ENCODE measurements around the gene OR52D1. TPM values are rescaled to one million over a fixed set of nuclear protein-coding genes. Genes with fewer than 3 reads are reported as not detected.

Gene OR52D1
- total RNA-seq, 3 donors from 2014 or later = not detected

DNA sequence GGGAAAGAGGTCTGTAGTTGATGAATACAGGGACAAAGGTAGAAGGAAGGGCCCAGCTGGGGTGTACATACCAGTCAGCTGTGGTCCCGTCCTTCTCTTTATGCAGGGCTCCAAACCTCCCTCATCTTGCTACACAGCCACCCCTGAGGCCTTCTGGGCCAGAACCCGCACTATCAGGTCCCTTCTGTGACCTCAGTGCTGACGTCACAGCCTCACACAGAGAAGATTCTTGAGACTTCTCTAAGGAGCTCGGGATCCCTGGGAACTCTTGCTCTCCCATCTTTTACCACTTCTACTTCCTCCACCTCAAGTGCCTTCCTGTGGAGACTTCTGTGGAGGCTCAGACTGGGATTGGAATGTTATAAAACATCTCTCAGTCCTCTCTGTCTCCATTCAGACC lies 21.3 kb downstream of the OR52D1 start, which contains the start of gene UBQLN3:
Gene UBQLN3, minus strand, starts transcription at position 155 of the 400 bp plus-strand sequence. CDS start 399 bp downstream, outside the sequence.
- intact Hi-C loops (cut with DNase I; ENCODE audit: low total_unique reads) = no loop called here
- no peak for TF ChIP-seq POLR2AphosphoS5 (IDR thresholded peaks at IDR 0.05)
- TF ChIP-seq POLR2A (IDR thresholded peaks at IDR 0.05) = no peak
- no peak for TF ChIP-seq CTCF (IDR thresholded peaks at IDR 0.05)
- Histone ChIP-seq H3K4me1 (no peaks in the 10 kb centered on the region), H3K27me3 (no peaks in the 10 kb centered on the region), H3K27ac (no peak within 1 kb of the TSS), H3K4me3 (no peak within 1 kb of the TSS), H3K9me3 (no peaks in the 10 kb centered on the region), H3K36me3 (no peaks in the 10 kb centered on the region)
- DNase-seq (ENCODE audit: low spot score in 2 of 2) = no peak

DNA sequence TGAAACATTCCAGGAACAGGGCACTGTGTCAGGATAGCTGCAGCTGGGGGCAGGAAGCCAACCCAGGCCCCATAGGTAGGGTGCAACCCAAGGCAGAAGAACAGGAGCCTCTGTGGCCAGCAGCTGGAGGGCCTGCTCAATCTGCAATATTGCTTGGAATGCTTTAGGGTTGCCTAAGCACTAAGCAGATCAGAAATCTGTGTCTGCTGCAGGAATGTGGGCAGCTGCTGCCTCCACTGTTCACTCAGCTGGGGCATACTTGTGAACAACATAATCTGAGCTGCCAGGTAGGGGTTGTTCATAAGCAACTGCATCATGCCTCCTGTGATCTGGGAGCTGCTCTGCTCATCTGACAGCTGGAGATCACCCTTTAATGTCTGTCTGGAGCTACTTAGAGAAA lies 26.4 kb downstream of the OR52D1 start:
- intact Hi-C loops (cut with DNase I; ENCODE audit: low total_unique reads) = no loop called here
- DNase-seq (ENCODE audit: low spot score in 2 of 2) = no peak
- H3K4me3 ChIP-seq = no peak overlapping the region
- no peaks in the 10 kb centered on the region for H3K9me3 ChIP-seq
- no peaks in the 10 kb centered on the region for H3K27me3 ChIP-seq
- H3K4me1 ChIP-seq = no peaks in the 10 kb centered on the region
- no peak for TF ChIP-seq POLR2AphosphoS5 (IDR thresholded peaks at IDR 0.05)
- no peak for TF ChIP-seq POLR2A (IDR thresholded peaks at IDR 0.05)
- TF ChIP-seq CTCF (IDR thresholded peaks at IDR 0.05) = no peak
- no peak overlapping the region for H3K27ac ChIP-seq
- H3K36me3 ChIP-seq = no peaks in the 10 kb centered on the region

DNA sequence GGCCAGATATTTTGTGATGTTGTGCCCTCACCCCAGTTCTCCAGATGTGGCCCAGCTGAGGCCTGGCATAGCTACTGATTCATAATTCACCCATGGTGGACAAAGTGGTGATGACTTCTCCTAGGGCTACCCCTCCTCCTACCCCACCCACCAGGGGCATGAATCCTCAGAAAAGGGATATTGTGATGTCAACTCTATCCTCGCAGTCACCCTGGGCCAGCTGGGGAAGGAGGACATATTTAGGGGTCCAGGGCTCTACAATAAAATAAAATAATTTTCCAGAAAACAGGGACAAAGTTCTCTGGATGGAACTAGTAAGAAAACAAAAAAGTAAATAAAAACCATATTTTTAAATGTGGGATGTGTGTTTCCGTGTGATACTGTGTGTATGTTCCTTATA lies 28.1 kb downstream of the OR52D1 start, which contains the start of gene UBQLNL:
Gene UBQLNL, minus strand, starts transcription at position 101 of the 400 bp plus-strand sequence. CDS start 258 bp downstream, outside the sequence.
- TF ChIP-seq POLR2A (IDR thresholded peaks at IDR 0.05) (no peak), CTCF (IDR thresholded peaks at IDR 0.05) (no peak), POLR2AphosphoS5 (IDR thresholded peaks at IDR 0.05) (no peak)
- no peaks in the 10 kb centered on the region for H3K4me1 ChIP-seq
- intact Hi-C loops (cut with DNase I; ENCODE audit: low total_unique reads) = no loop called here

GRCh38 chr11:5521540-5521939 lies 33.1 kb downstream of the OR52D1 start:
- no peaks in the 10 kb centered on the region for H3K4me1 ChIP-seq
- intact Hi-C loops (cut with DNase I; ENCODE audit: low total_unique reads) = no loop called here
- H3K9me3 ChIP-seq = no peaks in the 10 kb centered on the region
- no peaks in the 10 kb centered on the region for H3K36me3 ChIP-seq
- no peak overlapping the region for H3K27ac ChIP-seq
- TF ChIP-seq CTCF (IDR thresholded peaks at IDR 0.05) = no peak
- TF ChIP-seq POLR2A (IDR thresholded peaks at IDR 0.05) = no peak
- no peak for TF ChIP-seq POLR2AphosphoS5 (IDR thresholded peaks at IDR 0.05)
- H3K4me3 ChIP-seq = no peak overlapping the region
- no peak for DNase-seq (ENCODE audit: low spot score in 2 of 2)
- H3K27me3 ChIP-seq = no peaks in the 10 kb centered on the region

More for the DNA sequence above, 28.1 kb downstream of the OR52D1 start, which contains the start of gene UBQLNL:
- Histone ChIP-seq H3K27me3 (no peaks in the 10 kb centered on the region), H3K27ac (no peak within 1 kb of the TSS), H3K4me3 (no peak within 1 kb of the TSS), H3K36me3 (no peaks in the 10 kb centered on the region), H3K9me3 (no peaks in the 10 kb centered on the region)
- no peak for DNase-seq (ENCODE audit: low spot score in 2 of 2)

DNA sequence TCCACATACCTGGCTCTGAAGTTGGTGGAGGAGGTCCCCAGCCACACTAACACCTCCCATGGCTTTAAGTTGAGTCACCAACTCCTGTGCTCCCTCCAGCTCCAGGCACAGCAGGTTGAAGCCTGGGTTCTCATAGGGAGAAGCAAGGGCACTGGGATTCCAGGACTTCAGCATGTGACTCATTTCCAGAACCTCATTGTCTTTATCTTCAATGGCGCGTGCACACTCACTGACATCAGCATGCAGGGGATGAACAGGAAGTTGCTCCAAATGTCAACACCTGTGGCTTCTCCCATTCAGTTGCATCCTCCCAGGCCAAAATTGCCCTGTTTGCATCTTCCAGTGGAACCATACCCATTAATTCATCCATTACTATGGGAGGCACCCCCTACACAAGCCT lies 33.8 kb downstream of the OR52D1 start:
- Histone ChIP-seq H3K4me1 (no peaks in the 10 kb centered on the region), H3K27ac (no peak overlapping the region), H3K27me3 (no peaks in the 10 kb centered on the region), H3K9me3 (no peaks in the 10 kb centered on the region), H3K36me3 (no peaks in the 10 kb centered on the region), H3K4me3 (no peak overlapping the region)
- DNase-seq (ENCODE audit: low spot score in 2 of 2) = no peak
- TF ChIP-seq POLR2AphosphoS5 (IDR thresholded peaks at IDR 0.05) (no peak), CTCF (IDR thresholded peaks at IDR 0.05) (no peak), POLR2A (IDR thresholded peaks at IDR 0.05) (no peak)
- intact Hi-C loops (cut with DNase I; ENCODE audit: low total_unique reads) = no loop called here
